IMR-90 (cell line): Measurements from ENCODE around the gene LTBP4.

Source experiments
- CHD1 ChIP-seq: IDR thresholded peaks from 2 replicates; pipeline ENCODE4 v1.6.1; 2012; ENCODE audit warnings: low read depth, low read length, improper control_type of control experiment
- ELK1 ChIP-seq: fragments of 150-350 bp; IDR thresholded peaks from 2 replicates; pipeline ENCODE4 v1.6.1; 2016; ENCODE audit warnings: low read depth, mild to moderate bottlenecking, low read length, moderate library complexity, borderline replicate concordance
- MAZ ChIP-seq: IDR thresholded peaks from 2 replicates; pipeline ENCODE4 v1.6.1; 2012; ENCODE audit warnings: low read depth, mild to moderate bottlenecking, low read length, improper control_type of control experiment, moderate library complexity, borderline replicate concordance
- MXI1 ChIP-seq: IDR thresholded peaks from 2 replicates; pipeline ENCODE4 v1.6.1; 2012; ENCODE audit warnings: low read depth, mild to moderate bottlenecking, low read length, moderate library complexity, borderline replicate concordance
- USF2 ChIP-seq: fragments of 150-350 bp; IDR thresholded peaks from 2 replicates; pipeline ENCODE4 v1.6.1; 2017; ENCODE audit warnings: mild to moderate bottlenecking, antibody characterized with exemption, low read length, low read depth
- TF ChIP-seq, protein P1 (sequence below): conservative IDR thresholded peaks from 2 replicates; pipeline ENCODE4 v1.5.1; 2012; ENCODE audit warnings: mild to moderate bottlenecking, low read depth, low read length, improper control_type of control experiment

DNA sequence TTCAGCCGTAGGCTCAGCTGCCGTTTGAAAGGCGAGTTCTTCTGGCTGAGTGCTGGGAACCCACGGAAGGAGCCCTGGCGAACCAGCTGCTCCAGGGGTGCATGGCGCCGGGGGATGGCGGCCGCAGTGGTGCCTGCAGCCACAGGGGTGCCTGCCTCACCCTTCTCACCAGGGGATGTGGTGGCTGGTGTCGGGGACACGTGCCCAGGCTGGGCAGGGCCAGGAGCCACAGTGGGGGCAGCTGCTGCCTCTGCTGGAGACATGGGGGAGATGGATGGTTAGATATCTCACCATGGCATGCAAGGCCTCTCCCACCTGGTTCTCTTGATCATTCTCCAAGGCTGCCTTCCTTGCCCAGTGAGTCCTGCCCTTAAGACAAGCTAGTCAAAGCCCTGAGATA lies 72.2 kb downstream of the LTBP4 start:
- TF ChIP-seq, protein P1, sequence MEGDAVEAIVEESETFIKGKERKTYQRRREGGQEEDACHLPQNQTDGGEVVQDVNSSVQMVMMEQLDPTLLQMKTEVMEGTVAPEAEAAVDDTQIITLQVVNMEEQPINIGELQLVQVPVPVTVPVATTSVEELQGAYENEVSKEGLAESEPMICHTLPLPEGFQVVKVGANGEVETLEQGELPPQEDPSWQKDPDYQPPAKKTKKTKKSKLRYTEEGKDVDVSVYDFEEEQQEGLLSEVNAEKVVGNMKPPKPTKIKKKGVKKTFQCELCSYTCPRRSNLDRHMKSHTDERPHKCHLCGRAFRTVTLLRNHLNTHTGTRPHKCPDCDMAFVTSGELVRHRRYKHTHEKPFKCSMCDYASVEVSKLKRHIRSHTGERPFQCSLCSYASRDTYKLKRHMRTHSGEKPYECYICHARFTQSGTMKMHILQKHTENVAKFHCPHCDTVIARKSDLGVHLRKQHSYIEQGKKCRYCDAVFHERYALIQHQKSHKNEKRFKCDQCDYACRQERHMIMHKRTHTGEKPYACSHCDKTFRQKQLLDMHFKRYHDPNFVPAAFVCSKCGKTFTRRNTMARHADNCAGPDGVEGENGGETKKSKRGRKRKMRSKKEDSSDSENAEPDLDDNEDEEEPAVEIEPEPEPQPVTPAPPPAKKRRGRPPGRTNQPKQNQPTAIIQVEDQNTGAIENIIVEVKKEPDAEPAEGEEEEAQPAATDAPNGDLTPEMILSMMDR, result no peak
- TF ChIP-seq MAZ (no peak), ELK1 (no peak), CHD1 (no peak), MXI1 (no peak), USF2 (no peak)
